ENCODE data around the gene FGD3.
"Not testable (repeated sequence)": the region's sequence is repeated elsewhere in the genome, so short reads cannot be mapped to it uniquely, and the experiment has no call there.

FGD3 gene, protein sequence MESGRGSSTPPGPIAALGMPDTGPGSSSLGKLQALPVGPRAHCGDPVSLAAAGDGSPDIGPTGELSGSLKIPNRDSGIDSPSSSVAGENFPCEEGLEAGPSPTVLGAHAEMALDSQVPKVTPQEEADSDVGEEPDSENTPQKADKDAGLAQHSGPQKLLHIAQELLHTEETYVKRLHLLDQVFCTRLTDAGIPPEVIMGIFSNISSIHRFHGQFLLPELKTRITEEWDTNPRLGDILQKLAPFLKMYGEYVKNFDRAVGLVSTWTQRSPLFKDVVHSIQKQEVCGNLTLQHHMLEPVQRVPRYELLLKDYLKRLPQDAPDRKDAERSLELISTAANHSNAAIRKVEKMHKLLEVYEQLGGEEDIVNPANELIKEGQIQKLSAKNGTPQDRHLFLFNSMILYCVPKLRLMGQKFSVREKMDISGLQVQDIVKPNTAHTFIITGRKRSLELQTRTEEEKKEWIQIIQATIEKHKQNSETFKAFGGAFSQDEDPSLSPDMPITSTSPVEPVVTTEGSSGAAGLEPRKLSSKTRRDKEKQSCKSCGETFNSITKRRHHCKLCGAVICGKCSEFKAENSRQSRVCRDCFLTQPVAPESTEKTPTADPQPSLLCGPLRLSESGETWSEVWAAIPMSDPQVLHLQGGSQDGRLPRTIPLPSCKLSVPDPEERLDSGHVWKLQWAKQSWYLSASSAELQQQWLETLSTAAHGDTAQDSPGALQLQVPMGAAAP

DNA sequence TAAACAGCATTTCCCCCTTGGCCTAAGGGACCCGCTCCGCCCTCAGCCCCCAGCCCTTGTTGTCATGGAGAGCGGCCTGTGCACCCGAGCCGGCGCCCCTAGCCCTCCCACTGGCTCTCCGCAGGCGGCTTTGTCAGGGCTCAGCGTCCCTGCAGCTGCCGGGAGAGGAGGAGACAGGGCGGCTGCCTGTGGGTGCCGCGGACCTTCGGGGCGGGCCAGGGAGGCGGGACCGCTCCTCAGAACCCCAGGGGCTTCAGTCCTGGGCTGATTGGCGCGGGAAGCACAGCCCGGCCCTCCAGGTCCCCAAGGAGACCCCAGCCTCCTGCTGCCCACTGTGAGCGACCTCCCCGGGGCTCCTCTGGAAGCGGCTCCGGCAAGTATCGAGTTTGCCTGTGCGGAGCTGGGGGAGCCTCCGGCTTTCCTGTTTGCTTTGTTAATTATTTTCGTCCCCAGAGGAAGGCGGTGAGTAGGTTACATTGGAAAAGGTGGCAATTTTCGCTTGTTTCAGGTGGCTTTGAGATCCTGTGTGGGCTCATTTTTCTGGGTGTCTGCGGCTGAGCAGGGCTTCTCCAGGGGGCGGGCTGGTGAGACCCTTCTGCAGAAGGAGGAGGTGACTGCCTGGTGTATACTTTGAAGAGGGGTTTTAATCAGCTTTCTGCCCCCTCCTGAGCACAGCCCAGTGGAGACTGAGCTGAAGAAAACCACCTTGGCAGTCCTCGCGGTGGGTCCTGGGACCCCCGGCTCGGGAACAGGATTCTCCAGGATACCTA is at the start of gene FGD3:
FGD3 (plus strand) TSS at position 256 of the 770 bp plus-strand sequence. CDS start 28,734 bp downstream, outside the sequence.
- no peak for DNase-seq (ENCODE audit: low read depth)

DNA sequence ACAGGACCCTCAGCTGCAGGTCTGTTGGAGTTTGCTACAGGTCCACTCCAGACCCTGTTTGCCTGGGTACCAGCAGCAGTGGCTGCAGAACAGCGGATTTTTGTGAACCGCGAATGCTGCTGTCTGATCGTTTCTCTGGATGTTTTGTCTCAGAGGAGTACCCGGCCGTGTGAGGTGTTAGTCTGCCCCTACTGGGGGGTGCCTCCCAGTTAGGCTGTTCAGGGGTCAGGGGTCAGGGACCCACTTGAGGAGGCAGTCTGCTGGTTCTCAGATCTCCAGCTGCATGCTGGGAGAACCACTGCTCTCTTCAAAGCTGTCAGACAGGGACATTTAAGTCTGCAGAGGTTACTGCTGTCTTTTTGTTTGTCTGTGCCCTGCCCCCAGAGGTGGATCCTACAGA is 42.2 kb upstream of the FGD3 start:
- DNase-seq (ENCODE audit: low read depth): not testable (repeated sequence)

DNA sequence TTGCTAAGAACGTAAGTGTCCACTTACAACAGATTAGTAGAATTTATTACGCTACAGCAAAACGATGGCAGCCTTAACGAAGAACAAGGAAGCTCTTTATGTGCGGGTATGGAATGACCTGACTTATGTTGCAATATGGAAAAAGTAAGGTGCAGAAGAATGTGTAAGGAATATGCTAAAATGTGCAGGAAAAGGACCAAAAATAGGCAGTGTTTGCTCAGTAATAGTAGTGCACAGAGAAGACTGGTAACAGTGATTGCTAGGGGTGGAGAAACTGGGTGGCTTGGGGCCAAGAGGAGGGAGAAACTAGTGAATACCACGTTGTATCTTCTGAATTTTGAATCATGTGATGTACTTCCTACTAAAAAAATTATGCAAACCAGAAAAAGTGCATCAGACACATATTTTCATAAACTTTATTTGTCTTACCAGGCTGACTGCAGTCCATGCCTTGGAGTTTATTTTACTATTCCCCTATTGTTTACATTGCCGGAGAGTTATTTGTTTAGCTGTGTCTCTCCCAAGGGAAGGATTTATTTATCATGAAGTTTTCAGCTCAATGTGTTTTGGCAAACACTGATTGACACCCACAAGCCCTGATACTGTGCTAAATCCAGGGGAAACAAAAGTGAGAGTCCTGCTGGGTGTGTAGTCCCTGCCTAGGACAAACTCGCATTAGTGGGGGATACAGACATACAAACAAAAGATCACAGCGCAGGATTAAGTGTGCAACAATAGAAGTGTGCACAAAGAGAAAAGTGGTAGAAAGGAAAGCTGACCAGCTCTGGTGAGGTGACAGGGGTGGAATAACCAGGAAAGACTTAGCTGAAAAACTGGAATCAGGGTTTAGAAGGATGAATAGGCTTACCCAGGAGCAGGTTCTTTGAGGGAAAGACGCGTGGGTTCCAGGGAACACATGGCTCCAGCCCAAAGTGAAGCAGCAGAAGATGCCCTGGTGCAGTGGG is 35.5 kb upstream of the FGD3 start:
- DNase-seq (ENCODE audit: low read depth): no peak

DNA sequence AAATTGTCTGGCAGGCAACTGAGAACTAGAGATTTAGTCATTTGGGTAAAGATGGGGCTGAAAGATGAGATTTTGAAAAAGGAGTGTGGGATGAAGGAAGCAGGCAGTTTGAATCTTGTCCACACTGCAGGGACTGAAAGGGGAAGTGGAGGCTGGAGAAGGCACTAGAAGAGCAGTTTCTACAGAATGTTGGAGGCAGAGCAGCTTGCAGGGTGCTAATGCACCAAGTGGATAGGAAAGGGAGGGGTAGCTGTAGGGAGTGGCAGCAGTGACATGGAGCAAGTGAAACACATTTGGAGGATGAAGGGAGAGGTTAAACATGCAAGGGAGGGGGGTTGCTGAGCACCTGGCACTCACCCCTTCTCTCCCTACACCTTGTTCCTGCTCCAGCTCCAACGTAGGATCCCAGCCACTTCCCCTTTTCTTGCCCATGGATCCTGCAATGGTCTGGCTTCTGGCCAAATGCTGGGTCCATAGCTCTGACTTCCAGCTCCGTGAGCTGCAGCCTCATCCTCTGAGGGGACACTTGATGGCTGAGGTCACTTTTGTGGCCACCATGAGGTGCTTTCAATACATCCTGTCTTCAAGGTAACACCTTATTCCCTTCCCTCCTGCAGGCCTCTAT is 30.0 kb upstream of the FGD3 start:
- no peak for DNase-seq (ENCODE audit: low read depth)

DNA sequence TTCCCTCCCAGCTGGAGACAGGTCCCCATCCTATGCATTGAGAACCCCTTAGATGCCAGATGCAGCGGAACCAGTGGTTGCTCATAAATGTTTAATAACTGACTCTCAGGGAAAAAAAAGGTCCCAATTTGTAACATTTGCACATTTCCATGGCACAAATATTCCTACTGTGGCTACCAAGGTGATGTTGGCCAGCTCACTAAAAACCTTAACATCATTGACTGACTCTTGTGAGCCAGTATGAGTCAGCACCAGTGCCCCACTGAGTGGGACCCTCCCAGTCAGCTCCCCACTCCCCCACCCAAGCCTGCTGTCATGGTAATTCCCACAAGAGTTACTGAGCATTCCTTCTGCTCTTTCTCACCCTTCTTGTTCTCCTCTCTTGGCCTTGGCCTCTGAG is 26.9 kb upstream of the FGD3 start:
- DNase-seq (ENCODE audit: low read depth): no peak

DNA sequence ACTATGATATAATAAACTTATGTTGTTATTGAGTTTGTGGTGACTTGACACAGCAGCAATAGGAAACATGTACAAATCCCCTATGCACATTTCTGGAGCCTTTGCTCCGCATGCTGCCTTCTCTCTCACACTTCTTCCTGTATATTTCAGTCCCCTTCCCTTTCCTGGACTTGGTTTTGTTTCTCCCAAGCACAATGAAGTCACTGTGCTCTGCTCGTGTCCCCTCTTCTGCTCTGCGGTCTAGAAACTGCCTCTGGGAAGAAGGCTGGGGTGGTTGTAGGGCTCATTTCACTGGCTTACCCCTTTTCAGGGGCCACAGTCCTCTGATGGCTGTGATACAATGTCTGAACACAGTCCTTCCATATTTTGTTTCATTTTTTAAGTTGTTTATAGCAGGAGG is 15.7 kb upstream of the FGD3 start:
- DNase-seq (ENCODE audit: low read depth): no peak

DNA sequence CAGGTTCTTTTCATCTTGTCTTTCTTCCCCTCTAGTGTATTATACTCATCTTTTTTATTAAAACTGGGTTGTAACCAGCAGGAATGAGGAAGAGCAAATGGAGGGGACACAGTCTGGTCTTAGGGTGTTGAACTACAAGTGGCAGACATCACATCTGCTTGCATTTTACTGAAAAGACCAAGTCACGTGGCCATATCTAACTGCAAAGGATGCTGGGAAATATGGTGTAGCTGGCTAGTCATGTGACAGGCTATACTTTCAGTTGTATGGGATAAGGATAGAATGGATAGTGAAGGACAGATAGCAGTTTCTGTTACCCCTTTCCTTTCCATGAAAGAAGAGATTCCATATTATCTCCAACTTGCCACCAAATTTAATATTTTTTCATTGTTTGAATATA is 13.0 kb upstream of the FGD3 start:
- no peak for DNase-seq (ENCODE audit: low read depth)

DNA sequence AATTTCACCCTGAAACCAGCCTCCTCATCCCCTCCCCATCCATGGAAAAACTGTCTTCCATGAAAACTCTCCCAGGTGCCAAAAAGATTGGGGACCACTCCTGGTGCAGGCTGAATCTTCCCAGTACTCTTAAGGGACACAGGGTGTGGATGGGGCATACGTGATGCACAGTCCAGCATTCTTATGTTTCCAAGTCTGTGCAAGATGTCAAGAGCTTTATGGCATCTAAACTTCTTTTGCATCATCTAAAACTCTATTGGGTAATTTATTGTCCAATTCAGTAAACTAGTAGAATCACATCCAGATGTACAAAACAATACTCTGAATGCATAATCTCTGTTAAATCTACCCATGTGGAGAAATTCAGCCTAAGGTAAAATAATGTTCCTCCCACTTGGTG is 9.3 kb upstream of the FGD3 start:
- no peak for DNase-seq (ENCODE audit: low read depth)

DNA sequence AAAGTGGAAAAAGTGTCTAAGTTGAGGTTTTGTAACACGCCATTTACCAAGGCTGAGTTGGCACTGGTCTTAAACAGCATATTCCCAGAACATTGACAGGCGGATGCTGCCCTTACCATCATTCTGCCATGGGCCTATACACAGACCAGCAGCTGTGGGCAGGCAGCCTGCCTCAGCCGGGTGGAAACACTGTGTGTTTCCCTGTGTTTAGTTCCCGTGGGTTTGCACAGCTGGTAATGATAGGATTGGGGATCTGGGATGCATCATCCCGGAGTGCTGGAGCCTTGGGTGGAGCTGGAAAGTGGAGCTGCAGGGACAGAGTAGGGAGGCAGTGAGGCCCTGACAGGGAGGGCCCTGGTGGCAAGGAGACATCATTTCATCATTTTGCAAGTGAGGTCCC is 5.5 kb upstream of the FGD3 start:
- DNase-seq (ENCODE audit: low read depth): no peak

DNA sequence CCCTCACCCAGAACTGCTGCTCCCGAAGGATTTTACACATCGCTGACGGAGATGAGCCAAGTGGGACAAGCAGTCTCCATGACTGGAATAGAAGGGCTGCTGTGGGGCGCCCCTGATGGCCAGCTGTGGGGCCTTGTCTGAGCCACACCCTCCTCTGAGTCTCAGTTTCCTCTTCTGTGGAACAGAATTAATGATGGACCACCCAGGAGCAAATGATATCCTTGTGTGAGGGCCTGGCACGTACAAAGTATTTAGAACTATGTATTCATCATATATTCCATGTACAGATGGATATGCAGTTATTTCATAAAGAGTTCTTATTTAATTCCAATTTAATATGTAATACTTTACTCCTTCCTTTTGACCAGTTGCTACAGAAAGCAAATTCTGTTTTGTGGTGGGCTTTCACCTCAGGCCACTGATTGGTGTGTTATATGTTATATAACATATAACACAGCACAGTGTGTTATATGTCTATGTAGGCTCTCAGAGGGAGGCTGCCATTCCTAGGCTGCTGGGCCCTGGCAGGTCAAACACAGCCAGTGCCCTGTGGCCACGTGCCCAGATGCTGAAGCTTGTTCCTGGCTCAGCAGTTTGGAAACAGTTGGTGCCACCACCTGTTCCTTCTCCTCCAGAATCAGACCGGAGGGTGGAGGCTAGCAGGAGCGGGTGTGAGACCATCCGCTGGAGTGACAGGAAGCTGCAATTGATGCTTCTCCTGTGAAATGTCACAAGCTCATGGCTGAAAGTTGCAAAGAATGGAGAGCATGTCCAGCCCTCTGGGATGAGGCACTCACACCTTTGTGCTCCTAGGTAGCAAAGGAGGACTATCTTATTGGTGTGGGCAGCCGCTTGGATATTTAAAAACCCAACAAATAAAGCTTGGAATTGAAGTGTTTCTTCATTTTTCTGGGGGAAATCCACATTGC is 4.4 kb upstream of the FGD3 start:
- no peak for DNase-seq (ENCODE audit: low read depth)

DNA sequence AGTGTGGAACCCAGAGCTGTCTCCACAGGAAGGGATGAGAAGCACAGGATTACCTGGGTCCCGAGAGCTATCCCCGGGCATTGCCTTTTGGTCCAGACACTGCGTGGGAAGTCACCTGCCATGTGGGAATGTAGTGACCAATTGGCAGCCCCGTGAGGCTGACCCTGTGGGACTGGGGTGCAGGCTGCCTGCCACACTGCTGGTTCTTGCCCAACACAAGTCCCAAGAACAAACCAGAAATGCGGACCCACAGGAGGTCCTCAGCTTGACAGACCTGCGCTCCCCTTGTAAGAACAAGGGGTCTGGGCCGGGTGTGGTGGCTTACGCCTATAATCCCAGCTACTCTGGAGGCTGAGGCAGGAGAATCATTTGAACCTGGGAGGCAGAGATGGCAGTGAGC is 2.4 kb upstream of the FGD3 start:
- DNase-seq (ENCODE audit: low read depth): no peak

DNA sequence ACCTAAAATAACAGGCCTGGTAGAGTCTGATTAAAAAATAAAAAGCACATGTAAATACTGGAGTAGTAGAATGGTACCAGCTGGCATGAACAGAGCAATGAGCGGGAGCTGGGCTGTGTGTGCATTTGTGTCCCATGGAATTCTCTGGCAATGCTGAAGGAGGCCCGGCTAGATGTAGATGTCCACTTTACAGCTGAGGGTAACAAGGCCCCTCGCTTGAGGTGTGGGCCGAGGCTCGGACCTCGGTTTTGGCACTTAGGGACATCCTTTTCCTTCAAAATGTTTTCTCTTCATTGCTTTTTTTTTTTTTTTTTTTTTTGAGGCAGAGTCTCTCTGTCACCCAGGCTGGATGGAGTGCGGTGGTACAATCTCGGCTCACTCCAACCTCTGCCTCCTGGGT is 1.5 kb upstream of the FGD3 start:
- DNase-seq (ENCODE audit: low read depth): no peak

DNA sequence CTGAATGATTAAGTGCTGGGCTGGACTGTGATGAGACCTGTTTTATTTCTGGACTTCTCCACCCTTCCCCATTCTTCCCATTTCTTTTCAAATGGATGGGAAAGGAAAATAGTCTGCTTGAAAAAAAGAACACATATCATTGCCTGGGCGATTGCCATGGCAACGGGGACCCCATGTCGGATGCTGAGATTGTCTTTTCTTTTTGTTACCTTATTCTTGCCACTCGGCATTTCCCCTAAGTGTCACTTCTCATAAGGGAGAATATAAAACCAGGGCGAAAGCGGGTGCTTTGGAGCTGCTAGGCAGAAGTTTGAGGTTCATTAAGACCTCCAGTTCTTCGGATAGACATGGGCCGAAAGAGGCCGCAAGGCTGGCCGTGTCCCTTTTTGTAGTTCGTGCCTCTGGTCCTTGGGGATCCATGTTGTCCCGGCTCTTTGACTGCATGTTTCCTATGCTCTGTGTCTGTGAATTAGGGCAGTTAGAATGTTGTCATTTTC is 763 bp downstream of the FGD3 start:
- no peak for DNase-seq (ENCODE audit: low read depth)

DNA sequence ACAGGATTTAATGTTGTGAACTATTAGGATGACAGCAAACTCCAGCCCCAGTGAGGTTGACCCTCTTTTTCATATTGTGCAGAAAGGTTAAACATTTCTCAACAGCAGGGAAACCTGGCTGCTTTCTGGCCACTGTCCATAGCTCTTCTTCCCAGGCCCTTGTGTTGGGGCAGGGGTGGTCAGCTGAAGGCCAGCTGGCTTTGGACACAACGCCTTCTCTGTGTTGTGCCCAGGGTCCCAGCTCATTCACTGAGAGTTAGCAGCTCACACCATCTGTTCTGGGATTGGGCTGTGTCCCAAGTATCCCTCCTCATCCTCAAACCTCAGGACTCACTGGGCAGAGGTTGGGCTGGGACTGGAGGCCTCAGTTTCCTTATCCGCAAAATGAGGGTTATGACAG is 1.3 kb downstream of the FGD3 start:
- DNase-seq (ENCODE audit: low read depth): no peak

DNA sequence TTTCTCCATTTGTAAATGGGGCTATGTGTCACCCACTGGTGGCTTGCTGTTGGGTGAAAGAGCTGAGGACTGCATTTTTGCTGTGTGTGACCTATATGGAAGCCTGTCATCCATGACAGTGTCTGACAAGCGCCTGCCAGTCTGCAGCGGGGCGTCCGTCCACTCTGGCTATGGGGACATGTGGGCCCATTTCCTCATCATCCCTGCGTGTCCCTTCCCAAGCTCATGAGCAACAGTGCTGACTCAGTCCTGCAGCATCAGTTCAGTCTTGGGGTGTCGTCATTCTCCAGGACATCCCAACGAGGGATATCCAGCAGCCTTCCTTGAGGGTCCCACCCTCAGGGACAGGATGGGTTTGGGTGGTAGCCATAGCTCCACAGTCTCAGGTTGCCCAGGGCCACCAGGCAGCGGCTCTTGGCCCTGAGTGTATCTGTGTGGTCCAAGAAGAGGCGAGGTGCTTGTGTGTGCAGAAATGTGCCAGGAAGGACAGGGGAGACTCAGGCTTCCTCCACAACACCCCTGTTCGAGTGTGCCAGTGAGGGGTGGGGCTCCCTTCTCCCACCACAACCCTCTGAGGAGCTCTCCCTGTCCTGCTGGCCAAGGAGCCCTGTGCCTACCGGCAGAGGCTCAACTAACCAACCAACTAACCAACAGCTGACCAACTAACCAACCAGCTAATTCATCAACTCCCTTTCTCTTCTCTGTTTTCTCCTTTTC is 2.1 kb downstream of the FGD3 start:
- DNase-seq (ENCODE audit: low read depth): no peak

DNA sequence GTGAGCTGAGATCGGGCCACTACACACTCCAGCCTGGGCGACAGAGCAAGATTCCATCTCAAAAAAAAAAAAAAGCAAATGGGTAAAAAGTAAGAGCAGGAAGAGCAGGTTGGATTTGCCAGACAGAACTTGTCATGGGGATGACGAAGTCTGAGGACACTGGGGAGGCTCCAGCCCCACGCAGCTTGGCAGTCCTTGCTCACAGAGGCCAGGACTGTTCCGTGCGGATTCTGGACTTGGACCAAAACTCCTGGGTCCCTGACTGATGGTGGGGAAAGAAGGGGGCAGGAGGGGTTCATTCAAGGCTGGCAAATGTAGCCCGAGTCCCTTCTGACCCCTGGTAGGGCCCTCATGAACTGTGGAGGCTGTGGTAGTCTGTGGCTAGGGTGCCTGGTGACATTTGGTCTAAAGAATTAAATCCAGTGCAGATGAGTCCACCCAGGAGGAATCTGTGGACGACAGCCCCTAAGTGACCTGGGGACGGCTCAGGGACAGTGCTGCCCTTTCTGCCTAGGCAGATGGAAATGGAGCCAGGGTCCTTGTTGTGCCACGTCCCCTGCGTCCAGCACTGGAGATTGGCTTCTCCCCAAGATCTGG is 3.1 kb downstream of the FGD3 start:
- DNase-seq (ENCODE audit: low read depth): no peak

DNA sequence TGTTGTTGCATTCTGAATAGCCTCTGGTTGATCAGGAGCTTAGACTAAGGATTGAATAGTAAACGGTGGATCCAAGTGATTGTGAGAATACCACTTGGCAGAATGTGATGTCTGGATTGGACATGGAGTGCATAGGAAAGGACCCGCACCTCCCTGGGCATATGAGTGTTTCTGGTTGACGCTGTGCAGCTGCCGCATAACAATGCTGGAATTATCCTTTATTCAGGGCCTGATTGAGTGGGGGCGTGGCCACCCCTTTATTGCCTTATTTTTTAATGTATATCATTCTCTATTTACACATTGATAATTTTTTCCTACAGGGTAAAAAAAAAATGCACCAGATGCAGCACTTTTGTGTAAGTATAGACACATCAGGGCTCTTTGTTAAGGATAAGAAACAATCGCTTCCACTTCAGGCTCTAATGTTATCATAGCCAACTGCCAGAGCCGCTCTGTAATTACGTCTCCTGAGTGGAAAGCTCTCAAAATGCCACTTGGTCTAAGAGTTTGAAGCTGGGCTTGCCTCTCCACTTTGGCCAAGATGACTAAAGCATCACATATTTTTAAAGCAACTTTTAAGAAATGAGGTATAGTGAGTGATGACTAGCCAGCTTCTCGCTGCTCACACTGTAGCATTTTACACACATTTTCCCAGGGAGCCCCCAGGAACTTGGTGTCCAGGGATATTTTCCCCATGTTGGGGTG is 5.7 kb downstream of the FGD3 start:
- no peak for DNase-seq (ENCODE audit: low read depth)

Measured in GM04504 (cell line).